Erythroblast (primary cell): ENCODE results near the gene WDR53.

Experiments
- GATA1 ChIP-seq: IDR thresholded peaks from 2 replicates; pipeline ENCODE4 v1.6.1; 2011; ENCODE audit warnings: low read depth, mild to moderate bottlenecking, control low read depth, low read length, moderate library complexity
- POLR2A ChIP-seq: IDR thresholded peaks from 2 replicates; pipeline ENCODE4 v1.6.1; 2011; ENCODE audit warnings: mild to moderate bottlenecking, low read length

DNA sequence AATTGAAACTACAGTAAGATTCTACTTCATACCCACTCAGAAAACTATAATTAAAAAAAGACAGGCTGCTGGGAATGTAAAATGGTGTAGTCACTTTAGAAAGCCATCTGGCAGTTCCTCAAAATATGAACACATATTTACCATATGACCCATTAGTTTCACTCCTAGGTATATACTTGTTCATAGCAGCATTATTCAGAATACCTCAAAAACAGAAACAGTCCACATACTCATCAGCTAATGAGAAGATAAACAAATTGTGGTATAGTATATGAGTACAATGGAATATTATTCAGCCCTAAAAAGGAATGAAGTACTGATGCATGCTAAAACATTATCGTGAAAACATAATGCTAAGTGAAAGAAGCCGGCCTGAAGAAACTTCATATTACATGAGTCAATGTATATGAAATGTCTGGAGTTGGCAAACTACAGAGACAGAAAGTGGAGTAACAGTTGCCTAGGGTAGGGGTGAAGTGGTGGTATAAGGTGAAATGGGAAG, 23.8 kb downstream of the WDR53 start:
- no peak for TF ChIP-seq POLR2A
- no peak for TF ChIP-seq GATA1
